GM12892 (cell line): Measurements from ENCODE around the gene EXOSC9.

ENCODE experiments used
- DNase-seq: peaks from one replicate; pipeline ENCODE4 v3.0.0; 2011; ENCODE audit not compliant: insufficient read length
- FAIRE-seq: peaks from 2 replicates; lab custom pipeline; 2011; peaks lifted over from hg19 to GRCh38; lab: Jason Lieb, UNC
- POLR2A ChIP-seq: IDR thresholded peaks from 2 replicates; pipeline ENCODE4 v1.6.1; 2011; ENCODE audit warnings: low read depth, low read length, control low read depth
- POLR2AphosphoS5 ChIP-seq: IDR thresholded peaks from 2 replicates; pipeline ENCODE4 v1.6.1; 2011; ENCODE audit warnings: low read depth, low read length, control low read depth
- TAF1 ChIP-seq: IDR thresholded peaks from 2 replicates; pipeline ENCODE4 v1.6.1; 2011; ENCODE audit warnings: low read depth, mild to moderate bottlenecking, control low read depth, low read length, borderline replicate concordance

EXOSC9 gene

GRCh38 chr4:121790976-121791375, 10.1 kb upstream of the EXOSC9 start:
- TF ChIP-seq POLR2AphosphoS5 = no peak
- no peak for TF ChIP-seq POLR2A
- DNase-seq (no peak), FAIRE-seq (no peak)

GRCh38 chr4:121791481-121791880, 9.6 kb upstream of the EXOSC9 start:
- no peak for FAIRE-seq
- TF ChIP-seq POLR2AphosphoS5 (no peak), POLR2A (no peak), TAF1 (no peak)
- DNase-seq = no peak

GRCh38 chr4:121792966-121793365, 8.2 kb upstream of the EXOSC9 start:
- FAIRE-seq = no peak
- TF ChIP-seq TAF1 (no peak), POLR2A (no peak), POLR2AphosphoS5 (no peak)
- DNase-seq = no peak

GRCh38 chr4:121794505-121795188, 6.5 kb upstream of the EXOSC9 start:
- TF ChIP-seq TAF1 (no peak), POLR2AphosphoS5 (no peak)
- DNase-seq (no peak), FAIRE-seq (no peak)

- no peak for TF ChIP-seq POLR2AphosphoS5
- no peak for TF ChIP-seq POLR2A
- TF ChIP-seq TAF1 = no peak
- no peak for DNase-seq
- no peak for FAIRE-seq
Observed at GRCh38 chr4:121796283-121796682, 4.8 kb upstream of the EXOSC9 start.

- DNase-seq = no peak
- no peak for FAIRE-seq
- TF ChIP-seq TAF1 (no peak), POLR2AphosphoS5 (no peak), POLR2A (no peak)
Observed at GRCh38 chr4:121799208-121799823, 1.8 kb upstream of the EXOSC9 start.

GRCh38 chr4:121799867-121800501, 1.1 kb upstream of the EXOSC9 start:
- TF ChIP-seq POLR2AphosphoS5 (no peak), TAF1 (no peak), POLR2A (no peak)
- DNase-seq = no peak
- peak; percentile 74 for FAIRE-seq

- DNase-seq (no peak), FAIRE-seq (peak; percentile 33)
- TF ChIP-seq TAF1 (no peak), POLR2AphosphoS5 (no peak), POLR2A (no peak)
Observed at GRCh38 chr4:121800638-121800960, 524 bp upstream of the EXOSC9 start.

- DNase-seq (no peak), FAIRE-seq (no peak)
- no peak for TF ChIP-seq POLR2A
- TF ChIP-seq POLR2AphosphoS5 = no peak
- TF ChIP-seq TAF1 = no peak
Observed at GRCh38 chr4:121801715-121802075, 572 bp downstream of the EXOSC9 start.

GRCh38 chr4:121806411-121806810, 5.3 kb downstream of the EXOSC9 start:
- no peak for DNase-seq
- TF ChIP-seq TAF1 = no peak
- no peak for TF ChIP-seq POLR2A
- no peak for TF ChIP-seq POLR2AphosphoS5
- FAIRE-seq = no peak

GRCh38 chr4:121811122-121811521, 10.0 kb downstream of the EXOSC9 start:
- DNase-seq = no peak
- TF ChIP-seq TAF1 (no peak), POLR2A (no peak), POLR2AphosphoS5 (no peak)
- FAIRE-seq = peak; percentile 33

- TF ChIP-seq POLR2AphosphoS5 (no peak), TAF1 (no peak), POLR2A (no peak)
- DNase-seq = no peak
- FAIRE-seq = no peak
Observed at GRCh38 chr4:121814756-121815155, 13.6 kb downstream of the EXOSC9 start.

- TF ChIP-seq POLR2AphosphoS5 (no peak), TAF1 (no peak), POLR2A (no peak)
- no peak for FAIRE-seq
- no peak for DNase-seq
Observed at GRCh38 chr4:121817006-121817405, 15.9 kb downstream of the EXOSC9 start.

- DNase-seq (no peak), FAIRE-seq (no peak)
- TF ChIP-seq POLR2A (no peak), POLR2AphosphoS5 (no peak), TAF1 (no peak)
Observed at GRCh38 chr4:121817701-121818100, 16.6 kb downstream of the EXOSC9 start.
